Measurements from ENCODE around the gene CORO1C.

DNA sequence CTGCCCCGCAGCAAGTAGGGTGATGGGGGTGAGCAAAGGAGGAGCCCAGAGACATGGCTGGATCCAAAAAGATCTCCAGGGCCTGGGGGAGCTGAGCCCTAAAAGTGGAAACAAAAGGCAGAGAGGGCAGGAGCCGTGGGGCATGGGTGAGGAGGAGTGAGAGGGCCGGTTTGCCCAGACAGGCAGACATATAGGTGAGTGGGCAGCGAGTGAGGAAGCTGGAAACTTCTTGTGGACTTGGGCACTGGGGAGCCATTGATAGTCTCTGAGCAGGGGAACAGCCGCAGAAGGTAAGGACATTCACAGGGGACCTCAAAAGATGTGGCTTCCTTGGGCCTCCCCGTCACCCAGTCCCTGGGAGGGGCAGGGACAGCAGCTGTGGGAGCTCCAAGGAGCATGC lies 116.7 kb downstream of the CORO1C start:
- no peak for TF ChIP-seq CTCF (IDR thresholded peaks at IDR 0.05)
- no peak for TF ChIP-seq POLR2AphosphoS5 (IDR thresholded peaks at IDR 0.05)
- TF ChIP-seq POLR2A (IDR thresholded peaks at IDR 0.05) = no peak
